CD4-positive, alpha-beta T cell treated with Interferon gamma for 1 hour (primary cell): ENCODE measurements around the gene P2RY6.

Source experiments
- DNase-seq: peaks from one replicate; pipeline ENCODE4 v3.0.0-alpha.2; 2020

Gene P2RY6

DNA sequence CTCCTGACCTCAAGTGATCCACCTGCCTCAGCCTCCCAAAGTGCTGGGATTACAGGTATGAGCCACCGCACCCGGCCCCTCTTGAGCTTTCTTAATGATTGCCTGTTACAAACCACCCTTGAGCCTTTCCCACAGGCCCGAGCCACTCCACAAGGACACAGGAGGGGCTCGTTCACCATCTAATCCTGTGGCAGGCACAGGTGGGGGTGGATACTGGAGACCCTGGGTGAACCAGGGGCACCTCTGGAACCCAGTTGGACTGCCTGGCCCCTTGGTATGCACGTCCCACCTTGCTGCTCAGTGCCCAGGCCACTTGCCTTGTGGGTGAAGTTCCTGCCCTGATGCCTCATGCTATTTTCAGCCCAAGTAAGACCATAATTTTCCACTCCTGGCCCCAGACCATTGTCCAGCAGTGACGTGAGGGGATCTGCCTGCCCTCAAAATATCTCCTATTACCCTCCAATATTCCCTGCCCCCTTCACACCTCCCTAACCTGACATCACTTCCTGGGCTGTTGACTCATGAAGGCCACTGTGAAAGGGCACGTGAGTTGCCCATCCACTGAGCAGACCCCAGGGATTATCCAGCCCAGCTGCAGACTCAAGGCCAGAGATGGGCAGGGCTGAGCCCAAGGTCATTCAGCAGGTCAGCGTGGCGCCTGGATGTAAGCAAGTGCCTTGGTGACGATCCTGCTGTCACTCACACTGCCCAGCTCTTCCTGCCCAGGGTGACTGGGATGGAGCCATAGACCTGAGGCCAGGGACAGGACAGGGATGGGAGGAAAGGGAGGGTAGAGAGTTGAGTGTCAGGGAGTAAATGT is 34.5 kb upstream of the P2RY6 start:
- no peak for DNase-seq

DNA sequence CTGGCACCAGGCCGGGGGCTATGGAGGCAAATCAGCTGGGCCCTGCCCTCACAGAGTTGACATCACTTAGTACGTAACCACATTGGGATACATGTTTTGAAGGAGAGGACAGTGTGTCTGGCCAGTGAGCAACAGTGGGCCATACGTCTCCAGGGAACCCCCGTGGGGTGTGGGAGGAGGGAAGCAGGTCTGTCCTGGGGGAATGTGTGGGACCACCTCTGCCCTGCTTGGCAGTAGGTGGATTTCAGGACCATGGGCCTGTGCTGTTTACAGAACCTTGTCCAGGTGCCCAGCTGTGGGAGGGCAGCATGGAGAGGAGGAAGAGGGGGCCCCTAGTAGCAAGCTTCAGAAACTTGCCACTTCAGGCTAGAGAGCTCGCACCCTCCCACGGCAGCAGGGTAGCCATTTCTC is 33.0 kb upstream of the P2RY6 start:
- DNase-seq: no peak

DNA sequence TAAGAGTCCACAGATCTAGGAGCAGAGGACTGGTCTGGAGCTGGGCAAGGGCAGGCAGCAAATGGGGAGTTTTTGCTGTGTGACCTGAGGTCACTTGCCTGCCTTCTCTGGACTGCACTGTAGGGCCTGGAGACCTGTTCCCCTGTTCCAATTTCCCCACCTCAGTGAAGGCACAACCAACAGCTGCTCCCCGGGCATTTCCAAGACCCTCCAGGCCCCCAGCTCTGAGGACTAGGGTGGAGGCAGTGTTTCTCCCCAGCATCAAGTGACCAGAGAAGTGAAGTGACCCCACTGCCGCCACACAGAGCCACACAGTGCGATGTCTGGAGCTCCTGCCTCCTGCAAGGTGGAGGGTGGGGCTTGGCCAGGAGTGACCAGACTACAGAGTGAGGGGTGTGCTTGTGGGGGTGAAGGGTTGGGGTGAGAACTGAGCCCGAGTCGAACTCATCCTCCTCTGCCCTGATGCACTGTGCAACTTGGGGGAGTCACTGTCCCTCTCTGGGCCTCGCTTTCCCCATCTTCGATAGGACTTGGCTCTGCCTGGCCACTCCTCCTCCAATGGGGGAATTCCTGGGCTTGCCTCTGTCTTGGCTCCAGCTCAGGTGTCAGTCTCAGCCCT is 32.5 kb upstream of the P2RY6 start:
- no peak for DNase-seq

DNA sequence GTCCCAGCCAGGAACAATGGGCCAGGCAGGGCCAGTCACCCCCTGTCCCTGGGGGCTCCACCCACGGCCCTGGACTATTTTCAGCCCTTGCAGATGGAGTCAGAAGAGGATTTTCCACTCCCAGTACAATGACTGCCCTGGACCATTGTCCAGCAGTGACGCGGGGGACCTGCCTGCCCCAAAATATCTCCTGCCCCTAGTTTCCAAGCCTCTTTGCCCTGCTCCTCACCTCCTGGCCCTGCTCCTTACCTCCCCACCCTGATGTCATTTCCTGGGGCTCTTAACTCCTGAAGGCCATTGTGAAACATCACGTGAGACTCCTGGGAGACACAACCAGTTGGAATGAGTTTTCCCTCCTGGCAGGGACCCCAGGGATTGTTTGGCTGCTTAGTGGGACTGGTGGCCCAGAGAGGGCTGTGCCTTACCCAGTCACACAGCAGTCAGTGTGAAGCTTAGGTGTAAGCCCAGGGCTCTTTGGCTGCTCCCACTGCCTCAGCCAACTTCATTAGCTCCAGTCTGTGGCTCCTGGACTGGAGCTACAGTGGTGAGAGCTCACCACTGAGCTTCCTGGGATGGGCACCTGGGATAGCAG is 31.9 kb upstream of the P2RY6 start:
- no peak for DNase-seq

DNA sequence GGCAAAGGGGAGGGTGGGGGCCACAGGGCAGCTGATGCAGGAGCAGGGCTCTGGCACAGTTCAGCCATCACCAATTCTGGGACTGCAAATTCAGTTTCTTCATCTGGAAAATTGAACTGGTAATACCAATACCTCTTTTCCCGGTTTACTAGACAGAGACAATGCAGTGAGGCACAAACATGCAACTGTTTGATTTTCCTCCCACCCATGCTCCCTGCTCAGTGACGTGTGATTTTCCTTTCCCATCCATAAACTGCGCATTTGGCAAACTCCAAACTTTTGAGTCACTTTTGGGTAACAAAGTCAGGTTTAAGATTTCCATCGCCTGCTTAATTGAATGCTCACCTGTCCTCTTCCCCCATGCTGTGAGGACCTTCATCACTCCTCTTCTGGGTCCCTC is 30.8 kb upstream of the P2RY6 start:
- DNase-seq: no peak

DNA sequence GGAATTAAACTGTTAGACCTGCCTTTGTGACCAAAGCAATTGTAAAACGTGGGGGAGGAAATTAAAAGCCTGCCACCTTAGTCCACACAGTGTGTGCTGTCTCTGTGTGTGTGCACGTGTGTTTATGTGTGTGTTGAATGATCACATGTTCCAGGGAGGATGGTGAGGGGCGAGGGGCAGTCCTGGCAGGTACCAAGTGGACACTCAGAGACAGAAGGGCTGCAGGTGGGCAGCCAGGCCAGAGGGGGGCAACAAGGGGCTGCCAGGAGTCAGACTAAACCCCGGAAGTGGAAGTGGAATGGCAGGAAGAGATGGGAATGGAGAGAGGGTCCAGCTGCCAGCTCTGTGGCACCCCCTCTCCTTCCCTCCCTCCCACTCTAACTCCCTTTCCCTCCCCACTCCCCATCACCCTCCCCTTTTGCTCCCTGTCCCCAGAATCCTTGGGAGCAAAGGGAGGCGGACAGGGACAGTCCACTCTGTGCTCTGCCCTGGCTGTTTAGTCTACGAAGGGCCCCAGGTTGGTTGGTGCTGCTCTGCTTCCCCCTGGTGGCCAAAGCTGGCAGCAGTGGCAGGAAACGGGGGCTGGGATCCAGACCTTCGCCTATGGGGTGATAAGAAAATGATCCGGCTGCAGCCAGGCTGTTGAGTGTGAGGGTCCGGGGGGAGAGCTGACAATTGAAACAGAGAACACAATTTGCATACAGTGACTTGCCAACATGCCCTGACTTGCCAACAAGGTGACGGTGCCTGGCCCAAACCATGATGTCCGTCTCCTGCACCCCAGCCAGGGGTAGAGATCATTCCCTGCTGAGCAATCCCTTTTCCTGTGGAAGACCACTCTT is 29.7 kb upstream of the P2RY6 start:
- peak; percentile 44 for DNase-seq

DNA sequence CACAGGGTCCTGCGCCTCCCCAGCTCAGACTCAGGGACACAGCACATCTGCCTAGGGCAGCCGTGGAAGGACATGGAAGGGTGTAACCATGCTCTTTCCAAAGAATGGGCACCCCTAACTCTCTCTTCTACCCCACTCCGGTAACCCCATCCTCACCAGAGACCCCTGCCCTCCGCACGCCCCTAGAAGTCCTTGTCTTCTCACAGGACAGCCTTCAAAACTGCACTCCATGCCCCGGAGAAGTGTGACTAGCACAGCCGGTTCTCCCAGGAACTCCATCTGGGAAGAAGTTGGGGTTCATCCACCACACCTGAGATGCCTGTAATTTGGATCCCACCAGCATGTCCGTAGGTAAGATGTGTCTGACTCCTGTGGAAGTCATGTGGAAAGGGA is 29.0 kb upstream of the P2RY6 start:
- DNase-seq: no peak

DNA sequence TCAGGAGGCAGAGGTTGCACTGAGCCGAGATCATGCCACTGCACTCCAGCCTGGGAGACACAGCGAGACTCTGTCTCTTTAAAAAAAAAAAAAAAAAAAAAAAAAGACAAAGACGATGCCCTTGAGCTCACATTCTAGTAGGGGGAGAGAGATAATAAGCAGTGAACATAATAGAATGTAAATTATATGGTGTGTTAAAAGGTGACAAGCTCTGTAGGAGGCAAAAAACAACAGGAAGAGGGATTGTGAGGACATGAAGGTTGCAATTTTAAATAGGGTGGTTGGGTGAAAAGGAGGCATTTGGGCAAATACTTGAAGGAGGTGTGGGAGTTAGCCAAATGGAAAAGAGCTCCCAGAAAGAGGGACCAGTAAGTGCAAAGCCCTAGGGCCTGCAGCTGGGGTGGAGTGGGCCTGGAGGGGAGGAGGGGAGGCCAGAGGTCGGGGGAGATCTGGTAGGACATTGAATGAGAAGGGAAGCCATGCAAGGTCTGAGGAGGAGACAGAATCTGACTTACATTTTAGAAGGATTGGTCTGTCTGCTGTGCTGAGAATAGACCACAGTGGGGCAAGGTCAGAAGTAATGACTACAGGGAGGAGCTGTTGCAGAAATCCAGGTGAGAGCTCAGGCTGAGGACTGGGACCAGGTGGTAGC is 27.4 kb upstream of the P2RY6 start:
- DNase-seq: no peak

DNA sequence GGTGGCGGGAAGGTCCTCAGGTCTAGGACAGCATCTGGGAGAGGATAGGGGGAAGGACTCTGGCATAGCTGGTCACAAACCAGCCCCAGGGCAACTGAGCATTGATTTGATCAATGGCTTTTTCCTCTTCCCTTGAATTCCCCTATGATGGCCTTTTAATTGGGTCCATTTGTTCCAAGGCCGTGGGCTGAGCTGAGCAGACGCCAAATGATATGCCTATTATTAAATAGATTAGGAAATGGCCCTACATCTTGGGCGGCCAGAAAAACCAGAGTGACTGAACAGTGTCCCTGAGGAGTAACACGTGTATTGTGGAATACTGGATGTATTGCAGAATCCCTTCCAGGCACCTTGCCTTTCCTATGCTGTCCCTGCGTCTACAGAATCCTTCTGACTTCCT is 26.7 kb upstream of the P2RY6 start:
- DNase-seq: no peak

DNA sequence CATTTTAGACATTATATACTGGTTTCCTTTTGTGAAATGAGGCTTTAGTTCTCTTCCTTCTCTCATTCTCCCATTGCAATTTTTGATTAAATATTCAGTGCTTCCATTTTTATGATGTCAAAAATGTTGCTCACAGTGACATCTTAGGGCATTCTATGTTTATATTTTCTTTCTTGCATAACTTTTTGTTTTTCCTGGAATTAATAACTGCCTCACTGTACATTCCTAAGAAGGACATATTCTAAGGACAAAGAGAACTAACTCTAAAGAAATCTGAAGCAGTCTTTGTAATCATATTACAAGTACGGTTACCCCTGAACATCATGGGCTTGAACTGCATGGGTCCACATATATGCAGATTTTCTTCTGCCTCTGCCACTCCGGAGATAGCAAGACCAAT is 25.8 kb upstream of the P2RY6 start:
- no peak for DNase-seq

DNA sequence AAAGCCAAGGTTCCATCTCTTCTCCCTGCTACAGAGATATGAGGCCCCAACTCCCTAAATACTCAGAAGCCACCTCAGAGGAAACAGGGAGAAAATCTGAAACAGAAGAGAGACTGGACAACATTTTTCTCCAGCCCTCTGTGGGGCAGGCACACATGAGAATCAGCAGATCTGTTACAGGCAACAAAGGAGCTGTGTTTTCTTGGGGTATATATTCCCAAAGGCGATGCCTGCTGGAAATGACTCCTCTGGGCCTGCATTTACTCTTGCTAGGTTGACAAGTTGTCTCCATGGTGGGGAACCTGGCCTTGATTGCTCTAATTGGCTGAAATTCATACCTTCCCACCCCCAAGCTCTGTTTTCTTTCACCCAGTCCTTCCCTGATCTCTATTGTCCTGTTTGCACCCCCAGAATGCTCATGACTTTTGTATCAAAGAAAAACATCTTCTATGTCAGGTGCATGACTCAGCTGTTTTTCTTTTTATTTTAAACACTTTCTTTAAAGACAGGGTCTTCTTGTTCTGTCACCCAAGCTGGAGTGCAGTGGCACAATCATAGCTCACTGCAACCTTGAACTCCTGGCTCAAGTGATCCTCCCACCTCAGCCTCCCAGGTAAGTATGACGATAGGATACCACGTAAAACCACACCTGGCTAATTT is 23.5 kb upstream of the P2RY6 start:
- no peak for DNase-seq

DNA sequence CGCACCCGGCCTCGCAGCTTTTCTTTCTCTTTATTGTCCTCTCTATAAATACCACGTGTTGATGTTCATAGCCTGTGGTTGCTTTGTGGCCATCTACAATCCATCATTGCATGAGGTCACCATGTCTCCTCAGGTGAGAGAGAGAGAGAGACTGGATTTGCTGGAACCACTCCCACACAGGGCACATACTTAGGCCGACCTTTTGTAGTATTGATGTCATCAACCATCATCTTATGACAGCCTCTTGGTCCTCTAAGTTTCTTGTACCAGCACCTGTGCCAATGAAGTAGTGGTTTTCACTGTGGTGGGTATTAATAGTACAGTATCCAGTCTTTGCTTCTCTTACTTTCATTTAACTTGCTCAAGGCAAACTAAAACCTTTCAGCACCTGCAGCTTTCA is 22.8 kb upstream of the P2RY6 start:
- DNase-seq: no peak

DNA sequence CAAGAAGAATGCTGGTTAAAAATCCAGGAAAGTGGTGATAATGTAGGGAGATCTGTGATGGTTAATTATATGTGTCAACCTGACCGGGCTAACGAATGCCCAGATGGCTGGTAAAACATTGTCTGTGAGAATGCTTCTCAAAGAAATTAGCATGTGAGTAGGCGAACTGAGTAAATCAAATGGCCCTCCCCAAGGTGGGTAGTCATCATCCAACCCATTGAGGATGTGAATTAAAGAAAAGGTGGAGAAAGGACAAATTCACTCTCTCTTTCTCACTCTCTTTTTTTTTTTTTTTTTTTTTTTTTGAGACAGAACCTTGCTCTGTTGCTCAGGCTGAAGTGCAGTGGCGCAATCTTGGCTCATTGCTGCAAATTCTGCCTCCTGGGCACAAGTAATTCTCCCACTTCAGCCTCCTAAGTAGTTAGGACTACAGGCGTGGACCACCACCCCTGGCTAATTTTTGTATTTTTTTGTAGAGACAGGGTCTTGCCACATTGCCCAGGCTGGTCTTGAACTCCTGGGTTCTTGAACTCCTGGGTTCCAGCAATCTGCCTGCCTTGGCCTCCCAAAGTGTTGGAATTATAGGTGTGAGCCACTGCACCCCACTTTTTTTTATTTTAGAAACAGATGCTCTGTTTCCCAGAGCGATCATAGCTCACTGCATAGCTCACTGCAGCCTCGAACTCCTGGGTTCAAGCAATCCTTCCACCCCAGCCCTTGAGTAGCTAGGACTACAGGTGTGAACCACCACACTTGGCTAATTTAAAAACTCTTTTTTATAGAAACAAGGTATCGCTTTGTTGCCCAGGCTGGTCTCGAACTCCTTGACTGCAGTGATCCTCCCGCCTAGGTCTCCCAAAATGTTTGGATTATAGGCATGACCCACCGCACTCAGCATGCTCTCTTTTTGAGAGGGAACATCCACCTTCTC is 22.0 kb upstream of the P2RY6 start:
- no peak for DNase-seq

DNA sequence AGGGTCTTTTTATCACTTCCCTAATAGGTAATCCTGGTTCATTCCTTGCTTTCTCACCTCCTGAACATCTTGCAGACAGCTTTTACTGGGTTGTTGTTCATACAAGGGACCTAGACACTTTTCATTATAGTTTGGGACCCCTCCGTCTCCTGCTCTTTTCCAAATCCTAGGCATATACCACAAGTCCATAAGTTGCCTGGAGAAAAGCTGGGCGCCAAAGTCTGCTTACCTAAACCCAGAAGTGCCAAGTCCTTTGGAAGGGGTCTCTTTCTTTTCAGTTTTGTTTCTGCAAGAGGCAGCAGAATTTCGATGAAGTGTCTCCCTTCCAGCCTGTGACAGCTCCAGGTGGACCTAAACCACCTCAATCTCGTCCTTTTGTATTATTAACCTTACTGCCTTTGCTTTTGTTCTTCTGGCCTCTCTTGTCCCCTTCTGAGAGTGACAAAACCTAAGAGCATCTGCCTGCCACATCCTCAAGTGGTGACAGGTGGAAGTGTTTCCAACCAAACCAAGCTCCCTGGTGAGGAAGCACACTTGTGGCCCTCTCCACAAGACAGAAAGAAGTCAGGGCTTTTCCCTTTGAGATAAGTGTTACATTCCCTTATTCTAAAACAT is 19.5 kb upstream of the P2RY6 start:
- no peak for DNase-seq

DNA sequence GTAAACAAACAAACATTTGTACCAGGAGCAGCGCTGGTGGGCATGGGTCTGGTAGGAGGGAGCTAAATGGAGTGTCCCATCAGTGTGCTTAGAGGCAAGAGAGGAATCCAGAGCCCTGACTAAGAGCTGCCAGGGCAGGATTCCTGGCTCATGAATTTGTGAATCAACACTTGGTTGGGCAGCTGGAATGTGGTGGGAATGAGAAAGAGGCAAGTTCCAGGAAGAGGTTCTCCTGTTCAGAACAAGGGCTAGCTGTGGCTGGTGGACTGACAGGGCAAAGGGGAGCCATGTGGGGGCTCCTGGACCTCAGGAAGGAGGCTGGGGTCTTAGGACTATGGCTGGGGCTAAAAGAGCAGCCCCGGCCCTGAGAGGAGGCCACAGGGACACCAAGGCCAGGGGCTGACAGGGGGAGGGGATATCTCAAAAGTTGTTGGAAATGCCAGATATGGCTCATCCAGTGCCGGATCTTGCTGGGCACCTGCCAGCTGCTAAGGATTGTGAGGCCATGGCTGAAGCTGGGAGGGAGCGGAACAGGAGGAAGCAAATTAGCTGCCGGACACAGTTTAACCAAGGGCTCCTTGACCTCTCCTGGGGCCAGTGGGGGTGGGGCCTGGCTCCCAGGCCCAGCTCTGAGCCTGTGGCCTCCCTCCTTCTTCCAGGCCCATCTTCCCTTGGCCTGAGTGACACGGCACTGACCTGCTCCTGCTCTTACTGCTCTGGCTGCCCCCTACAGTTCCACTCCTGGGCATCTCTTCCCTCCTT is 14.6 kb upstream of the P2RY6 start:
- no peak for DNase-seq

DNA sequence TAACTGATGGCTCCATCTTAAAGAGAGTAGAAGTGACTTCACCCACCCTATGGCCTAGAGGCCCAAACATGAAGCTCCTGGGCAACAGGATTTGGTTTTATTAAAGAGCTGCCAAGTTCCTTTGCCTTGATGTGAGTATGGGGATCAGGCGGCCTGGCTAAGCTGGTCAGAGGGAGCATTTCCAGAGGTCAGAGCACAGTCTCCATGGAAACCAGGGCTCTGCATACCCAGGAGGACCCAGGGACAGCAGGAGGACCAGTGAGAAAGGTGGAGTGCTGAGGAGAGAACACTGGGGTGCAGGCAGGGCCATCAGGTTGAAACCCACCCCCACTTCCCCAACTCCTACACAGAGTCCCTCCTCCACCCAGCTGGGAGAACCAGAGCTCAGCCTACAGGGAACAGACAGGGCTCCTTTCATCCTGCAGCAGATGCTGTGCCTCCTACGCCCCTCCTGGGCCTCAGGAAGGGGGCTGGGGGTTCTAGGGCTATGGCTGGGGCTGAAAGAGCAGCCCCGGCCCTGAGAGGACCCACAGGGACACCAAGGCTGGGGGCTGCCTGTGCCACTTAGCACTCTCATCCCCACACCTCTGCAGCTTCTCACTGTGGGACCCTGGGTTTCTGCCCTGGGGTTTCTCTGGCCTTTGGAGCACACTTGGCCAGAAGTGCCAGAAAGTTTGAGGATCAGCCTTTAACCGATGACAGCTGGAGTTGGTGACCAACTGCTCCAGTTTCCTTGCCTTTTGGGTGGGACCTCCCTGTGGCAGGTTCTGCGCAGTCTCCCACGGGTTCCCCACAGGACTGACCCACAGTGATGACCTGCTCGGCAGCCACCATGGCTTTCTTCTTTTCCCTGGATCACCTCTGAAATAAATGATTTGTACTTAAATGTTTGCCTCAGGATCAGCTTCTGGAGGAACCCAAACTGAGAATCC is 13.8 kb upstream of the P2RY6 start:
- no peak for DNase-seq

DNA sequence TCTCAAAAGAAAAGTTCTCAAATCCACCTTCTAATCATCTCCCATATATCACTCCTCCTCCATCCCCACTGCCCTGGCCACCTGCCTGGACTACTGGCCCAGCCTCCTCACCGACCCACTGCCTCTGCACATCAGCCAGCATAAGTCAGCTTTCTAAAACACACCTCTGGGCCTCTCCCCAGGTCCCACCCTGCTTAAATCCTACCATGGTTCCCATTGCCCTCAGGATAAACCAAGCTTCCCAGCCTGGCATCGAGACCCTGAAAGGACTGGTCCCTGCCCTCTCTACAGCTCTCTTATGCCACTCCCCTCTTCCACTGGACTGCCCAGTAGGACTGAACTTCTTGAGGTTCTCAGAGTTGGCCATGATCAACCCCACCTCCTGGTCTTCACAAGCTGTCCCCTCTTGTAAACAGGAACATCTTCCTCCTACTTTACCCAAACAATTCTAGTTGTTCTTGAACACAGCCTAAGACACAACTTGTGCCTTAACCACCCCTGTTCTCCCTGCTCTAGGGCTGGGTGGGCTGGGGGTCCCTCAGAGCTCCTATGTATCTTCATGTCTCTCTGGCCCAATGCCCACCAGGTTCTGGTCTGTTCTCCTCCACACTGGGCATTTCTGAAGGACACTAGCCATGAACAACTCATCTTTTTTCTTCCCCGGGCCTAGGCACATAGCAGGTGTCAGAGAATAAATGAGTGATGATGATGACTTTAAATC is 12.6 kb upstream of the P2RY6 start:
- DNase-seq: no peak

DNA sequence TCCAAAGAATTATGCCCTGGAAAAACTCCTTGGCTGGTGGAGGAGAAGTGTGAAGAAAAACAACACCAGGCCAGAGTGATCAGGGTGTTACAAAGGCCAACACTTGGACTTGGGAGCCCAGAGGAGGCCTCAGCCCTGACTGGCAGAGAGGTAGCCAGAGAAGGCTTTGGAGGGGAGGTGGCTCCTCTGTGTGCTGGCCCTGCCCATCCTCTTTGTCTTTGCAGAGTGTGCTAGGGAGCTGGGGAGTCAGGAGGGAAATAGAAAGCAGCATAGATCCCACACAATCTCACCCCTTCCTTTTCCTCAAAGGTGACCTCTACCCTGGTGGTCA is 12.0 kb upstream of the P2RY6 start:
- DNase-seq: no peak
